HepG2 (cell line): Measurements from ENCODE around the gene DPY19L3. TPM values are rescaled to one million over a fixed set of nuclear protein-coding genes. Genes with fewer than 3 reads are reported as not detected.

Experiments
- ATAD3A ChIP-seq: sonication (generic); formaldehyde crosslinking; IDR thresholded peaks from 2 replicates; pipeline ENCODE4 v1.4.0; 2020; ENCODE audit warnings: missing genetic modification reagents
- HIC2 ChIP-seq: sonication (generic); formaldehyde crosslinking; IDR thresholded peaks from 2 replicates; pipeline ENCODE4 v1.9.0; 2022; ENCODE audit warnings: low read depth, missing genetic modification reagents
- HOXD1 ChIP-seq: sonication (generic); formaldehyde crosslinking; IDR thresholded peaks from 2 replicates; pipeline ENCODE4 v1.5.0; 2020; ENCODE audit warnings: missing genetic modification reagents
- IKZF4 ChIP-seq: sonication (generic); formaldehyde crosslinking; IDR thresholded peaks from 2 replicates; pipeline ENCODE4 v1.5.1; 2020; ENCODE audit warnings: borderline replicate concordance, mild to moderate bottlenecking, low read depth, missing genetic modification reagents; ENCODE audit errors: not compliant biosample characterization
- KLF15 ChIP-seq: sonication (generic); formaldehyde crosslinking; IDR thresholded peaks from 2 replicates; pipeline ENCODE4 v1.8.1; 2023; ENCODE audit warnings: borderline replicate concordance, mild to moderate bottlenecking, inconsistent platforms, missing genetic modification reagents, mixed read lengths
- POGK ChIP-seq: sonication (generic); formaldehyde crosslinking; conservative IDR thresholded peaks from 2 replicates; pipeline ENCODE4 v1.8.0; 2022; ENCODE audit warnings: mild to moderate bottlenecking, moderate library complexity, missing genetic modification reagents
- POGZ ChIP-seq: sonication (generic); formaldehyde crosslinking; IDR thresholded peaks from 2 replicates; pipeline ENCODE4 v1.4.0; 2020; ENCODE audit warnings: mild to moderate bottlenecking, missing genetic modification reagents
- THYN1 ChIP-seq: sonication (generic); formaldehyde crosslinking; IDR thresholded peaks from 2 replicates; pipeline ENCODE4 v1.8.1; 2023; ENCODE audit warnings: low read depth, mild to moderate bottlenecking, moderate library complexity, missing genetic modification reagents, borderline replicate concordance
- ZFP36L2 ChIP-seq: sonication (generic); formaldehyde crosslinking; IDR thresholded peaks from 2 replicates; pipeline ENCODE4 v1.4.0; 2020; ENCODE audit warnings: missing genetic modification reagents
- ZMYM2 ChIP-seq: sonication (generic); formaldehyde crosslinking; IDR thresholded peaks from 2 replicates; pipeline ENCODE4 v1.8.0; 2022; ENCODE audit warnings: mild to moderate bottlenecking, missing genetic modification reagents
- ZNF205 ChIP-seq: IDR thresholded peaks from 2 replicates; pipeline ENCODE4 v1.6.1; 2018; ENCODE audit warnings: missing biosample characterization, missing genetic modification reagents
- ZNF704 ChIP-seq: sonication (generic); formaldehyde crosslinking; IDR thresholded peaks from 2 replicates; pipeline ENCODE4 v1.8.1; 2023; ENCODE audit warnings: mild to moderate bottlenecking, inconsistent platforms, moderate library complexity, missing genetic modification reagents, borderline replicate concordance
- polyA plus RNA-seq, 8 experiments: library from polyadenylated mRNA; depleted of rRNA in 3 of 8; stranded (reverse) in 7 of 8; unstranded in 1 of 8; fragments of >200 nt; fragmentation: Illumina TruSeq in 4 of 8; extraction: Trizol in 4 of 8; gene quantifications; 2 replicates each; pipeline versions ENCODE4 v1.2.1 to v1.2.3, GENCODE V29; 2011 to 2016; ENCODE audit warnings: low read depth in 4 of 8, missing spikeins in 1 of 8, mixed read lengths in 1 of 8; ENCODE audit not compliant: insufficient read depth in 1 of 8
- total RNA-seq, 5 experiments: library from RNA; depleted of rRNA; stranded (reverse); fragments of >200 nt; fragmentation: Illumina TruSeq; extraction: Trizol; gene quantifications; 2 replicates each; pipeline ENCODE4 v1.2.3, GENCODE V29; 2016; ENCODE audit warnings: low read depth in 1 of 5

Gene DPY19L3
- total and polyA plus RNA-seq, 2 of the 13 experiments (the other 11 are each of a cell fraction or from before 2014, with no cell fraction given), result 21.6 to 25.2 TPM

DNA sequence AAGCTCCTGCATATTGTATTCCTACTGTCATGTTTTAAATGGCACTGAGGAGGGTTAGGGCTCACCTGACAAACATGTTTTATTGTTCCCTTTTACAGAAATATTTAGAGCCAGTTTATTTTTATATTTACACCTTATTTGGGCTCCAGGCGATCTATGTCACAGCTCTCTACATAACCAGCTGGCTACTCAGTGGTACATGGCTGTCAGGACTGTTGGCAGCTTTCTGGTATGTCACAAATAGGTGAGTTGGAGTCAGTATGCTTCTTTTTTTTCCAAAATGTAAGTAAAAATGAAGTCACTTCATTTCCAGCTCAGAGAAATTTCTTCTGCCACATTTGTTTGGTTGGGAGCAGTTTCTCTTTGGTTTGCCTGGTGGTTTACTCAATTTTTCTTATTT lies 31.5 kb downstream of the DPY19L3 start (continued):
- TF ChIP-seq HIC2 (CRISPR knock-in tag) (no peak), POGZ (no peak), THYN1 (CRISPR knock-in tag) (no peak), ZNF704 (CRISPR knock-in tag) (no peak), KLF15 (CRISPR knock-in tag) (no peak), IKZF4 (CRISPR knock-in tag) (no peak), ZNF205 (CRISPR knock-in tag) (no peak), POGK (CRISPR knock-in tag) (no peak), HOXD1 (CRISPR knock-in tag) (no peak), ZMYM2 (CRISPR knock-in tag) (no peak), ATAD3A (CRISPR knock-in tag) (no peak), ZFP36L2 (CRISPR knock-in tag) (no peak)
- TF ChIP-seq, all 625 proteins: peak for 0
